Small intestine (tissue), 16 donors: Measurements from ENCODE around the gene NCK1. TPM values are rescaled to one million over a fixed set of nuclear protein-coding genes. Genes with fewer than 3 reads are reported as not detected.

Source experiments
- DNase-seq, 2 donors: peaks; one replicate each; pipeline versions ENCODE4 v3.0.0 to v3.0.0-alpha.2; 2013
- FAIRE-seq: peaks from 2 replicates; lab custom pipeline; 2012; peaks lifted over from hg19 to GRCh38; lab: Jason Lieb, UNC
- H3K27ac ChIP-seq, 3 donors: one replicate each; pipeline ENCODE4 v1.5.1; 2013; ENCODE audit warnings: low read length in 2 of 3, mild to moderate bottlenecking in 2 of 3, control low read depth in 1 of 3, inconsistent platforms in 1 of 3, low read depth in 1 of 3, moderate library complexity in 1 of 3
- H3K27me3 ChIP-seq, 3 donors: one replicate each; pipeline ENCODE4 v1.6.1; 2013; ENCODE audit warnings: low read length in 3 of 3, inconsistent platforms in 1 of 3; ENCODE audit not compliant: control insufficient read depth in 3 of 3, insufficient read depth in 3 of 3
- H3K36me3 ChIP-seq, 3 donors: one replicate each; pipeline ENCODE4 v1.6.1; 2013; ENCODE audit warnings: low read length in 3 of 3, inconsistent platforms in 1 of 3, low read depth in 1 of 3, mild to moderate bottlenecking in 1 of 3, moderate library complexity in 1 of 3; ENCODE audit not compliant: control insufficient read depth in 3 of 3, insufficient read depth in 2 of 3
- H3K4me1 ChIP-seq, 3 donors: one replicate each; pipeline ENCODE4 v1.6.1; 2013; ENCODE audit warnings: low read length in 2 of 3, inconsistent platforms in 1 of 3, low read depth in 1 of 3, mild to moderate bottlenecking in 1 of 3, moderate library complexity in 1 of 3; ENCODE audit not compliant: control insufficient read depth in 3 of 3, insufficient read depth in 2 of 3
- H3K4me3 ChIP-seq, 3 donors: one replicate each; pipeline ENCODE4 v1.5.1; 2013; ENCODE audit warnings: low read length in 3 of 3, control low read depth in 1 of 3, inconsistent platforms in 1 of 3, low read depth in 1 of 3, mild to moderate bottlenecking in 1 of 3, moderate library complexity in 1 of 3
- H3K9me3 ChIP-seq, 2 donors: one replicate each; pipeline ENCODE4 v1.6.1; 2013; ENCODE audit warnings: low read depth in 1 of 2, low read length in 1 of 2; ENCODE audit not compliant: control insufficient read depth in 2 of 2, insufficient read depth in 1 of 2
- WGBS, 3 donors: extraction: QIAGEN DNeasy Blood & Tissue Kit; methylation state at CpG; one replicate each; pipeline ENCODE4 v1.1.7; 2013; 5-methylcytosine and 5-hydroxymethylcytosine counted together
- long read RNA-seq, 10 donors: transcript quantifications; one replicate each; lab custom pipeline, GENCODE V29; 2026
- polyA plus RNA-seq, 4 donors: library from polyadenylated mRNA; stranded (reverse) in 3 of 4; unstranded in 1 of 4; fragments of 200-250 nt in 3 of 4; fragments of 120-200 nt in 1 of 4; gene quantifications; one replicate each; pipeline versions ENCODE4 v1.2.1 to v1.2.3, GENCODE V29; 2013
- donor health status: healthy with polysubstance abuse.
- donor health status: control.
- donor health status: control.
- donor health status: Bipolar disorder and iron deficiency.
- donor health status: healthy.

Gene NCK1
- polyA plus RNA-seq, result 10 to 100 TPM in 3 of 4 donors, 1 to 10 TPM in 1; 8.9 to 28.4 (median 15.2) TPM
- long read RNA-seq, donor 1, result 0 reads
- long read RNA-seq, donor 2, partial matches to known transcripts, result 0 of 4 reads
- long read RNA-seq, donor 2, other reads (novel, unspliced or antisense), result 0 of 4 reads
- long read RNA-seq, donor 3, partial matches to known transcripts, result 0 of 1 reads
- long read RNA-seq, donor 3, other reads (novel, unspliced or antisense), result 0 of 1 reads
- long read RNA-seq, donor 4, partial matches to known transcripts, result 0 of 1 reads
- long read RNA-seq, donor 4, other reads (novel, unspliced or antisense), result 0 of 1 reads
- long read RNA-seq, donor 5, partial matches to known transcripts, result 0 of 2 reads
- long read RNA-seq, donor 5, other reads (novel, unspliced or antisense), result 0 of 2 reads
- long read RNA-seq, donor 6, partial matches to known transcripts, result 0 of 3 reads
- long read RNA-seq, donor 6, other reads (novel, unspliced or antisense), result 0 of 3 reads
- long read RNA-seq, donor 7, result 0 reads
- long read RNA-seq, donor 8, result 0 reads
- long read RNA-seq, donor 9, result 0 reads
- long read RNA-seq, donor 10, transcript NCK1-201 (4 exons, 1,937 nt), result major isoform, 9 of 15 reads
- long read RNA-seq, donor 10, partial matches to known transcripts, result 0 of 15 reads
- long read RNA-seq, donor 10, other reads (novel, unspliced or antisense), result 0 of 15 reads

- FAIRE-seq, result no peak
- Histone ChIP-seq H3K9me3 (no peaks in the 10 kb centered on the region), H3K27me3 (no peaks in the 10 kb centered on the region), H3K4me1 (peaks cover 0 to 8% (median 5%) of the 10 kb centered on the region in 3 donors), H3K36me3 (peaks cover 0 to 2% (median 0%) of the 10 kb centered on the region in 3 donors), H3K27ac (peak within 1 kb of the TSS; percentile 76 to 96 (median 93)), H3K4me3 (peak within 1 kb of the TSS; percentile 74 to 96 (median 81))
- 0% methylated on average over 51 to 67 of the region's 67 CpGs for WGBS, 3 donors
- peak; percentile 98 to 99 for DNase-seq
These were observed at the start of gene NCK1 for GRCh38 chr3:136861890-136862616. NCK1 (plus strand) TSS chr3:136862208; CDS start chr3:136928002, 65,794 bp downstream.

GRCh38 chr3:136817448-136817847, 44.6 kb upstream of the NCK1 start:
- Histone ChIP-seq H3K4me3 (no peak overlapping the region), H3K27ac (no peak overlapping the region), H3K36me3 (no peaks in the 10 kb centered on the region), H3K9me3 (peaks cover 0 to 4% of the 10 kb centered on the region in 2 donors), H3K4me1 (peaks cover 0 to 13% (median 0%) of the 10 kb centered on the region in 3 donors), H3K27me3 (peaks cover 0 to 35% (median 5%) of the 10 kb centered on the region in 3 donors)
- DNase-seq (peak in 1 of 2 donors; percentile 8), FAIRE-seq (no peak)
- 61 to 83% (median 67%) methylated on average over 1 of the region's 1 CpG for WGBS, 3 donors

GRCh38 chr3:136818191-136818768, 43.7 kb upstream of the NCK1 start:
- 17 to 18% (median 17%) methylated on average over 8 of the region's 8 CpGs for WGBS, 3 donors
- peaks cover 0 to 13% (median 0%) of the 10 kb centered on the region in 3 donors for H3K4me1 ChIP-seq
- peak overlapping the region; percentile 55 to 60 (median 58) for H3K4me3 ChIP-seq
- H3K27me3 ChIP-seq, result peaks cover 0 to 35% (median 5%) of the 10 kb centered on the region in 3 donors
- FAIRE-seq, result no peak
- peak overlapping the region in 1 of 3 donors; percentile 81 for H3K27ac ChIP-seq
- H3K9me3 ChIP-seq, result peaks cover 0 to 6% of the 10 kb centered on the region in 2 donors
- DNase-seq, result peak in 1 of 2 donors; percentile 15
- H3K36me3 ChIP-seq, result no peaks in the 10 kb centered on the region

- peaks cover 0 to 13% (median 0%) of the 10 kb centered on the region in 3 donors for H3K4me1 ChIP-seq
- 1% methylated on average over 56 to 60 of the region's 60 CpGs for WGBS, 3 donors
- peaks cover 0 to 6% of the 10 kb centered on the region in 2 donors for H3K9me3 ChIP-seq
- peaks cover 0 to 35% (median 5%) of the 10 kb centered on the region in 3 donors for H3K27me3 ChIP-seq
- DNase-seq (peak in 1 of 2 donors; percentile 30), FAIRE-seq (no peak)
- H3K27ac ChIP-seq, result peak within 1 kb of the TSS in 2 of 3 donors; percentile 28 to 81
- H3K4me3 ChIP-seq, result peak within 1 kb of the TSS; percentile 55 to 60 (median 58)
- H3K36me3 ChIP-seq, result no peaks in the 10 kb centered on the region
These were observed 43.1 kb upstream of the NCK1 start, which contains the start of gene SLC35G2 for GRCh38 chr3:136818769-136819391. SLC35G2 (plus strand) TSS chr3:136819126; CDS start chr3:136854461, 35,335 bp downstream.

GRCh38 chr3:136819392-136819730, 42.6 kb upstream of the NCK1 start:
- DNase-seq (peak in 1 of 2 donors; percentile 25), FAIRE-seq (no peak)
- Histone ChIP-seq H3K27ac (peak overlapping the region in 2 of 3 donors; percentile 28 to 81), H3K9me3 (peaks cover 0 to 6% of the 10 kb centered on the region in 2 donors), H3K4me1 (peaks cover 0 to 13% (median 0%) of the 10 kb centered on the region in 3 donors), H3K4me3 (peak overlapping the region; percentile 55 to 60 (median 58)), H3K27me3 (peaks cover 0 to 35% (median 5%) of the 10 kb centered on the region in 3 donors), H3K36me3 (no peaks in the 10 kb centered on the region)
- WGBS, 3 donors, result 0 to 1% (median 0%) methylated on average over 19 to 21 of the region's 21 CpGs

- Histone ChIP-seq H3K4me1 (peaks cover 0 to 13% (median 0%) of the 10 kb centered on the region in 3 donors), H3K9me3 (peaks cover 0 to 6% of the 10 kb centered on the region in 2 donors), H3K27ac (peak overlapping the region in 2 of 3 donors; percentile 28 to 81), H3K36me3 (no peaks in the 10 kb centered on the region), H3K27me3 (peaks cover 0 to 35% (median 5%) of the 10 kb centered on the region in 3 donors), H3K4me3 (peak overlapping the region; percentile 22 to 58 (median 55))
- peak; percentile 39 to 66 for DNase-seq
- FAIRE-seq, result no peak
- WGBS, 3 donors, result 6 to 7% (median 6%) methylated on average over 50 to 51 of the region's 51 CpGs
These were observed 42.0 kb upstream of the NCK1 start for GRCh38 chr3:136819731-136820679.

- Histone ChIP-seq H3K4me3 (no peak overlapping the region), H3K9me3 (no peaks in the 10 kb centered on the region), H3K27ac (no peak overlapping the region), H3K36me3 (no peaks in the 10 kb centered on the region), H3K27me3 (no peaks in the 10 kb centered on the region), H3K4me1 (peaks cover 0 to 2% (median 0%) of the 10 kb centered on the region in 3 donors)
- DNase-seq (no peak), FAIRE-seq (no peak)
- 59 to 74% (median 62%) methylated on average over 1 of the region's 1 CpG for WGBS, 3 donors
These were observed 30.5 kb upstream of the NCK1 start for GRCh38 chr3:136831461-136831860.
